ENCODE measurements around the gene JAK3. TPM values are rescaled to one million over a fixed set of nuclear protein-coding genes. Genes with fewer than 3 reads are reported as not detected.

JAK3 gene
- total and polyA plus RNA-seq, 2 of the 4 experiments (the other 2 are of a cell fraction) = 0.36 to 1.5 TPM

DNA sequence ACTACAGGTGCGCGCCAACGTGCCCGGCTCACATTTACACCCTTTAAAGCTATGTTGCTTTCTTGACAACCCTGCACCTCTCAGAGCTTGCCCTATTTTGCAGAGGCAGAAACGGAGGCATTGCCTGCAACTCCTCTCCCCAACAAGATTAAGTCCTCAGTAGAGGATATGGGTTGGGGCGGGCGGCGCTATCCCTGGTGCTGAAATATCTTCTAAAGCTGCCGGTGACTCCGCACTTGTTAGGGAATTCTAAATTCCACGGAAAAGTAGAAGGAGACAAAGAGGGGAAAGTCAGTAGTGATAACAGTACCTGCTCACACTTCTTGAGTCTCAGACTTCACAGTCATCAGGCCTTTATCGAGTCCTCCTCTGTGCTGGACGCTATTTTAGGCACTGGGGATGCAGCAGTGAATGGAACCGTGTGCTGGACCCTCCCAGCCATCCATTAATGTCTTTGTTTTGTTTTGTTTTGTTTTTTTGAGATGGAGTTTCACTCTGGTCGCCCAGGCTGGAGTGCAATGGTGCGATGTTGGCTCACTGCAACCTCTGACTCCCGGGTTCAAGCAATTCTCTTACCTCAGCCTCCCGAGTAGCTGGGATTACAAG lies 41.9 kb upstream of the JAK3 start:
- in situ Hi-C loops (cut with MboI; ENCODE audit: low sequenced_read_pairs) = no loop called here
- Histone ChIP-seq H4K91ac (ENCODE audit: insufficient read depth, low read depth, low read length) (no peak overlapping the region), H2AK9ac (replicated peaks; ENCODE audit: low read depth, low read length, poor library complexity) (no peak overlapping the region), H4K5ac (ENCODE audit: low read depth, low read length) (no peak overlapping the region), H4K20me1 (ENCODE audit: insufficient read depth, low read length) (no peaks in the 10 kb centered on the region), H2BK20ac (ENCODE audit: low read depth, low read length) (no peak overlapping the region), H3K4me3 (ENCODE audit: insufficient read depth, low read depth, low read length) (no peak overlapping the region), H2BK5ac (ENCODE audit: low read depth, low read length, poor library complexity, severe bottlenecking) (no peak overlapping the region), H3K9ac (ENCODE audit: low read depth, low read length) (no peak overlapping the region), H3K4me2 (ENCODE audit: low read depth, low read length) (no peak overlapping the region), H3K9me1 (ENCODE audit: insufficient read depth, low read length) (no peaks in the 10 kb centered on the region), H3K27me3 (ENCODE audit: control insufficient read depth, insufficient read depth, low read length) (peaks cover 7% of the 10 kb centered on the region), H3K4ac (ENCODE audit: low read depth, low read length) (no peak overlapping the region), H3K14ac (replicated peaks; ENCODE audit: low read depth, low read length) (no peak overlapping the region), H3K9me3 (ENCODE audit: control insufficient read depth, insufficient read depth, low read length) (no peaks in the 10 kb centered on the region), H3K4me1 (ENCODE audit: control insufficient read depth, insufficient read depth, low read length) (no peaks in the 10 kb centered on the region), H3K27ac (ENCODE audit: insufficient read depth, low read length) (no peak overlapping the region), H2BK120ac (ENCODE audit: low read depth, low read length) (no peak overlapping the region), H4K8ac (ENCODE audit: low read depth in 2 of 2, low read length in 2 of 2) (no peak overlapping the region), H2AFZ (replicated peaks; ENCODE audit: low read length, poor library complexity) (no peak overlapping the region), H3K79me1 (ENCODE audit: low read depth in 1 of 2, low read length in 2 of 2) (no peaks in the 10 kb centered on the region), H2BK15ac (ENCODE audit: low read depth, low read length) (no peak overlapping the region), H3K56ac (ENCODE audit: extremely low read depth, insufficient read depth, low read length) (no peak overlapping the region), H3K36me3 (ENCODE audit: control insufficient read depth, insufficient read depth, low read length) (no peaks in the 10 kb centered on the region), H3K18ac (ENCODE audit: low read depth, low read length) (no peak overlapping the region), H2AK5ac (ENCODE audit: low read depth, low read length) (no peak overlapping the region), H3K23ac (ENCODE audit: low read depth, low read length) (no peak overlapping the region)
- intact Hi-C loops (cut with micrococcal nuclease) = no loop called here
- dilution Hi-C loops (cut with HindIII; ENCODE audit: low sequenced_read_pairs, unreplicated experiment) = no loop called here
- POLR2A ChIA-PET (ENCODE audit: unreplicated experiment) = no interaction called here
- DNase-seq = peak; percentile 37
- no TSS peak for BruUV-seq (replicated peaks)
- ATAC-seq (ENCODE audit: low read depth) = peak; percentile 80
- TF ChIP-seq POLR2A (IDR thresholded peaks at IDR 0.05; ENCODE audit: low read depth, low read length) (no peak), CEBPB (IDR thresholded peaks at IDR 0.05; ENCODE audit: low read depth, low read length) (no peak), MAFK (IDR thresholded peaks at IDR 0.05; ENCODE audit: low read depth, low read length) (no peak), CHD1 (IDR thresholded peaks at IDR 0.05; ENCODE audit: low read depth, low read length) (no peak), NFE2L2 (IDR thresholded peaks at IDR 0.05; ENCODE audit: low read depth, low read length) (no peak), RCOR1 (IDR thresholded peaks at IDR 0.05; ENCODE audit: insufficient replicate concordance, low read length) (no peak), BHLHE40 (IDR thresholded peaks at IDR 0.05; ENCODE audit: low read depth, low read length) (no peak), MXI1 (IDR thresholded peaks at IDR 0.05; ENCODE audit: borderline replicate concordance, low read depth, low read length) (no peak), MAZ (IDR thresholded peaks at IDR 0.05; ENCODE audit: borderline replicate concordance, low read depth, low read length) (no peak)
- TF ChIP-seq, protein P1, sequence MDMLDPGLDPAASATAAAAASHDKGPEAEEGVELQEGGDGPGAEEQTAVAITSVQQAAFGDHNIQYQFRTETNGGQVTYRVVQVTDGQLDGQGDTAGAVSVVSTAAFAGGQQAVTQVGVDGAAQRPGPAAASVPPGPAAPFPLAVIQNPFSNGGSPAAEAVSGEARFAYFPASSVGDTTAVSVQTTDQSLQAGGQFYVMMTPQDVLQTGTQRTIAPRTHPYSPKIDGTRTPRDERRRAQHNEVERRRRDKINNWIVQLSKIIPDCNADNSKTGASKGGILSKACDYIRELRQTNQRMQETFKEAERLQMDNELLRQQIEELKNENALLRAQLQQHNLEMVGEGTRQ (IDR thresholded peaks at IDR 0.05; ENCODE audit: low read depth, low read length) = no peak
- TF ChIP-seq, protein P2, sequence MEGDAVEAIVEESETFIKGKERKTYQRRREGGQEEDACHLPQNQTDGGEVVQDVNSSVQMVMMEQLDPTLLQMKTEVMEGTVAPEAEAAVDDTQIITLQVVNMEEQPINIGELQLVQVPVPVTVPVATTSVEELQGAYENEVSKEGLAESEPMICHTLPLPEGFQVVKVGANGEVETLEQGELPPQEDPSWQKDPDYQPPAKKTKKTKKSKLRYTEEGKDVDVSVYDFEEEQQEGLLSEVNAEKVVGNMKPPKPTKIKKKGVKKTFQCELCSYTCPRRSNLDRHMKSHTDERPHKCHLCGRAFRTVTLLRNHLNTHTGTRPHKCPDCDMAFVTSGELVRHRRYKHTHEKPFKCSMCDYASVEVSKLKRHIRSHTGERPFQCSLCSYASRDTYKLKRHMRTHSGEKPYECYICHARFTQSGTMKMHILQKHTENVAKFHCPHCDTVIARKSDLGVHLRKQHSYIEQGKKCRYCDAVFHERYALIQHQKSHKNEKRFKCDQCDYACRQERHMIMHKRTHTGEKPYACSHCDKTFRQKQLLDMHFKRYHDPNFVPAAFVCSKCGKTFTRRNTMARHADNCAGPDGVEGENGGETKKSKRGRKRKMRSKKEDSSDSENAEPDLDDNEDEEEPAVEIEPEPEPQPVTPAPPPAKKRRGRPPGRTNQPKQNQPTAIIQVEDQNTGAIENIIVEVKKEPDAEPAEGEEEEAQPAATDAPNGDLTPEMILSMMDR (conservative IDR thresholded peaks at IDR 0.05; ENCODE audit: low read depth, low read length) = no peak
- WGBS, 2 experiments (ENCODE audit: extremely low coverage in 2 of 2, insufficient read length in 1 of 2) = 20% methylated on average over 1 of the region's 18 CpGs; no CpG with 5 or more reads in 1 of the 2 experiments
- CTCF ChIA-PET = no interaction called here
